Stimulated activated CD4-positive, alpha-beta T cell treated with anti-CD3 and anti-CD28 coated beads, Interleukin-15, amount 100 ng/mL, for 24 hours (primary cell): ENCODE results near the gene TAAR9.
"Not testable (repeated sequence)": the region's sequence is repeated elsewhere in the genome, so short reads cannot be mapped to it uniquely, and the experiment has no call there.

Experiments
- DNase-seq: peaks from one replicate; pipeline ENCODE4 v3.0.0-alpha.2; 2020

The TAAR9 gene

DNA sequence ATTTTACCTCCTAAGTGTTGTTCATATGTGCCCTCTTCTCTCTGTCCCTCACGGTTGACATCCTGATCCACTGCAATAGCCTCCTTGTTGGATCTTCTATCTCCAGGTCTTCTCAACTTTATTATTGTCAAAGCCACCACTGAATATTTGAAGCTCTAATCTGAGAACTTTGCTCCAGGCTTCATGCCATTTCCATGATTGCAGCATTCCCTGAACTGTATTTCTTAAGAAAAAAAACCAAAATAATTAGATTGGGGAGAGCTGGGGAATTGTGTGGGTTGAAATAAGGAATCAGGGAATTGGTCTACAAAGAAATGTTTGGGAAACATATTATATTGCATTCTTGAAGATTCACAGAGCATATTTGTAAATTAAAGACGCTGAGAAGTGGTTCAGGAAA, 22.7 kb upstream of the TAAR9 start:
- no peak for DNase-seq

DNA sequence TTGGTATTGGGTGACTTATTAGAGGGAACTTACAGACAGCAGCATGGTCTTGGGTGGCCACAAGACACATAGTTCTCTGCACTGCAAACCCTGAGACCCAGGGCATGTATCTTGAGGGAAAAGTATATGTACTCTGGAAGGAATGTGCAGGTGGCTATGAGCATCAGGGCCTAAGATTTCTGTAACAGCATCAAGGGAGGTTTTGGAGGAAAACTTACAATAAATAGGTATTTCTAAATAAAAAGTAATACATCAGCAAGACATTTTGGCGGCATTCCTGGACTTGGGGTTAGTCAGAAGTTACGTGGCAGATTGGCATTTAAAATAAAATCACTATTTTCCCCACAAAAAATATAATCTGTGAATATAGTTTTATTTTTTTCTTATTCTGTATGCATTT, 17.1 kb upstream of the TAAR9 start:
- no peak for DNase-seq

DNA sequence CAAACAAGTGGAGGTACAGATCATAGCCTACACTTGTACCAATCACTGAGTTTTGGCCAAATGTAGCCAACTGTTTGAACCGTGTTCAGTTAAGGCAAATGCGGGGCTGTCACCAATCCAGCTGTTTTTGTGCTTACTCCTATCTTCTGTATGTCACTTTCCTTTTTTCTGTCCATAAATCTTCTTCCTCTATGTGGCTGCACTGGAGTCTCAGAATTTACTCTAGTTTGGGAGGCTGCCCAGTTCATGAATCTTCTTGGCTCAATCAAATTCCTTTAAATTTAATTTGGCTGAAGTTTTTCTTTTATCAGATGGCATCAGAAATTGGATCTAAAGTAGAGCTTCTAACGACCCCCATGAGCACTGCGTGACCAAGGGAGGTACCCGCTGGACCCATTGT, 13.4 kb upstream of the TAAR9 start:
- no peak for DNase-seq

GRCh38 chr6:132525866-132526265, 12.2 kb upstream of the TAAR9 start:
- DNase-seq: no peak

- DNase-seq: no peak
Measured at GRCh38 chr6:132526461-132526860, 11.6 kb upstream of the TAAR9 start.

DNA sequence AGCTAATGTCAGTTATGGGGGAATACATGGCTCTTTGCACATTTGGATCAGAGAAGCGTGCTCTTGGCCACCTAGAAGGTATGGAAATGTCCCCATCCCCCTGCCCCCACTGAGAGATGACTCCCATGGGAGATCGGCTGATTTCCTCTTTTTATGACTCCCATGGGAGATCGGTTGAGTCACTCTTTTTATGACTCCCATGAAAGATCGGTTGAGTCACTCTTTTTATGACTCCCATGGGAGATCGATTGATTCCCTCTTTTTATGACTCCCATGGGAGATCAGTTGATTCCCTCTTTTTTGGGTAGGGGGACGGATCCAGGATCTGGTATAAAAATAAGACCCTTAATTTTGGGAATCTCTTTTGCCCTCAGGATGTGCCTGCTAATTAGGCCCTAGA, 10.3 kb upstream of the TAAR9 start:
- no peak for DNase-seq

GRCh38 chr6:132530293-132530974, 7.6 kb upstream of the TAAR9 start:
- peak; percentile 77 for DNase-seq

GRCh38 chr6:132534546-132534945, 3.5 kb upstream of the TAAR9 start:
- not testable (repeated sequence) for DNase-seq

DNA sequence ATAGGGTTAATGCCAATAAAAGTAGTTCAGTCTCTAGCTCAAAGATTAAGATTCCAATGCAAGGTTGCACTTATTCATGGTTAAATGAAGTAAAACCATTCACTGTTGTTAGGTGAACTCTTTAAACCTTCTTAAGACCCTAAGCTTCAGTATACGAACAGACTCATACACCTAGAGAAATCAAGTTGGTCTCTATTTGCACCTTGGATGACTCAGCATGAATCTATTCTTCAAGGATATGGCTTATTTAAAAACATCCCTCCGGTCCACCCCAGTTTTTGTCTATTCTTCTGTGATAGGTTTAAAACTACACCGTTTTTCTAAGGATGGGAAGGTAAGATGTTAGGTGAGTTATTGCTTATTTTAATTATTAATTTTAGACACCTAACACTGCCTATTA, 932 bp upstream of the TAAR9 start:
- DNase-seq: no peak

DNA sequence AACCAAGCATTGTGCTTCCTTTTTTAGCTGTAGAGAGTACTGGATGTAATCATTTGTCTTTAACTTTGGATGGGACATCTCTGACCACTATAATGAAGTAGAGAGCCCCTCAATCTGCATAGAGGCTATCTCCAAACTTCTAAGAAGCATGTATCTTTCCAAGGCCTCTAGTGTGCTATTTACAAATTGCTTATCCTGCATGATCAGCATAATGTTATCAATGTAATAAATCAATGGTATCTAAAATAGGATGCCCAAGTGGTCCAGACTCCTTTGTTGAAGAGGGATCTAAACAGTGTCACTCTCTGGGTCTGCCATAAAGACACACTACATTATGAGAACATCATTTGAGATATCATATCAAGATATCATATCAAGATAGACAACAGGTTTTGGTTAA, 6.7 kb downstream of the TAAR9 start:
- DNase-seq: no peak

DNA sequence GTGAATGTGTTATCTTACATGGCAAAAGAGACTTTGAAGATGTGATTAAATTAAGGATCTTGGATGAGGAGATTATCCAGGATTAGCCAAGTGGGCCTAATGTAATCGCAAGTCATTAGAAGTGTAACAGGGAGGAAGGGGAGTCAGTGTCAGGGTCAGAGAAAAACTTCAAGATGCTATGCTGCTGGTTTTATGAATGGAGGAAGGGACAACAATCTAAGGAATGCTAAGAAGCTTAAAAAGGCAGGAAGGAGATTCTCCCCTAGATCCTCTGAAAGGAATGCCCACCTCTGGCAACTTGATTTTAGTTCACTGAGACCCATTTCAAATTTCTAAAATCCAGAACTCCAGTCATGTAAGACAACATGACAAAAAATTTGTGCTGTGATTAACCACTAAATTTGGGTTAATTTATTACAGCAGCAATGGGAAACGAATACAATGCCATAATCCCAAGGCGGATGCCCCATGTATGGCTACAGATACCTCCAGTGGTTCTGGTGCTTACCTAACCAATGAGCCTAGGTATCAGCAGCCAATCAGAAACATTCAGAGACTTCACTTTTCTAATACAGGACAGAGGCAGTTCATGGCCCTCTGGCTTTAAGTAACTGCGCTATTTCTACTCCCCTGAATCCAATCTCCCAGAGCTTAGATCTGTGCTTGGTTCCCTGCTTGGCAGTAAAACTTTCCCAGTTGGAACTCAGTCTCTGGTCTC, 10.8 kb downstream of the TAAR9 start:
- DNase-seq: no peak

GRCh38 chr6:132551214-132551613, 13.1 kb downstream of the TAAR9 start:
- no peak for DNase-seq

DNA sequence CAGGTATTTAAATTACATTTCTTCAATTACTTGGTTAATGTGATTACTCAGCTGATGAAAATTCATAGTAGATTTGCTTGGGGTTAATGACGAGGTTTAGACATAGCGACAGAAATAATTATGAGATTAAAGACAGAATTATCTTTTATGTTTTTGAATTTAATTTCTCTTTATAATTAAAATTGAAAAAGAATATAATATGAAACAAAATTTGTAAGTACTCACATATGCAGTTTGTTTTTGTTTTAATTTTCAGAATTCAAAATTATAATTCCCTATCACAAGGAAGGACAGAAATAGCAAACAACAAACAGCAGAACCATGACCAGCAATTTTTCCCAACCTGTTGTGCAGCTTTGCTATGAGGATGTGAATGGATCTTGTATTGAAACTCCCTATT, 14.3 kb downstream of the TAAR9 start, which contains the start of gene TAAR8:
TAAR8 (plus strand) TSS at position 301 of the 400 bp plus-strand sequence; CDS start at position 322, 21 bp downstream.
- no peak for DNase-seq

DNA sequence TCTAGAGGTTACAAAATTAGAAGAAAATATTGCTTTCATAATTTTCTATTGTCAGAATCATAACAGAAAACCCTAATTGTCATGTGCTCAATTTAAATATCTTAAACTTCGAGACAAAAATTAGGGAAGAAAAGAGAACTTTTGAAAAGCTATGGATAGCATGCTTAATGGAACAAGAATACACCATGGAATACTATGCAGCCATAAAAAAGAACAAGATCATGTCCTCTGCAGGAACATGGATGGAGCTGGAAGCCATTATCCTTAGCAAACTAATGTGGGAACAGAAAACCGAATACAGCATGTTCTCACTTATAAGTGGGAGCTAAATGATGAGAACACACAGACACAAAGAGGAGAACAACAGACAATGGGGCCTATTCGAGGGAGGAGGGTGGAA, 22.0 kb downstream of the TAAR9 start:
- not testable (repeated sequence) for DNase-seq

DNA sequence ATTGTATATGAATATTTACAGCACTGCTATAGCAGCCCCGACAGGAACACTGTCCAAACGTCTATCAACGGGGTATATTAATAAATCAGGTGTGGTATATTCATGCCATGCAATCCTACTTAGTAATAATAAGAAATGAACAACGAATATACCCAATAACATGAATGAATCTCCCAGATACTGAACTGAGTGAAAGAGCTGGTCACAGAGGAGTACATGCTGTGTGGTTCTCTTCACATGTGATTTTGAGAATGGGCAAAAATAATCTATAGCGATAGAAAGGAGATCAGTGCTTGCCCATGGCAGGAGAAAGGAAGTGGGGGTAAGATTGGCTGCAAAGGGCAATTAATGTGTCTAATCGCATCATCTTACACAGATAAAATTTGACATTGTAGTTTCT, 28.3 kb downstream of the TAAR9 start:
- no peak for DNase-seq

- no peak for DNase-seq
Measured at GRCh38 chr6:132567566-132567965, 29.5 kb downstream of the TAAR9 start.

GRCh38 chr6:132568611-132569010, 30.5 kb downstream of the TAAR9 start:
- no peak for DNase-seq

- no peak for DNase-seq
Measured at GRCh38 chr6:132569170-132569569, 31.1 kb downstream of the TAAR9 start.

DNA sequence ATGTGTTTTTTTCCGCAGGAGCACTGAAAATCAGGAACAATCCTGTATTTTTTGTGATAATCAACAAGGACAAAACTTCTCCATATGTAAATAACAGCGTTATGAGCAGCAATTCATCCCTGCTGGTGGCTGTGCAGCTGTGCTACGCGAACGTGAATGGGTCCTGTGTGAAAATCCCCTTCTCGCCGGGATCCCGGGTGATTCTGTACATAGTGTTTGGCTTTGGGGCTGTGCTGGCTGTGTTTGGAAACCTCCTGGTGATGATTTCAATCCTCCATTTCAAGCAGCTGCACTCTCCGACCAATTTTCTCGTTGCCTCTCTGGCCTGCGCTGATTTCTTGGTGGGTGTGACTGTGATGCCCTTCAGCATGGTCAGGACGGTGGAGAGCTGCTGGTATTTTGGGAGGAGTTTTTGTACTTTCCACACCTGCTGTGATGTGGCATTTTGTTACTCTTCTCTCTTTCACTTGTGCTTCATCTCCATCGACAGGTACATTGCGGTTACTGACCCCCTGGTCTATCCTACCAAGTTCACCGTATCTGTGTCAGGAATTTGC, 32.2 kb downstream of the TAAR9 start, which contains the start of gene TAAR6:
TAAR6 (plus strand) TSS at position 102 of the 557 bp plus-strand sequence; CDS start at position 102, 0 bp downstream.
- no peak for DNase-seq

- DNase-seq: no peak
Measured at GRCh38 chr6:132571774-132572173, 33.7 kb downstream of the TAAR9 start.

GRCh38 chr6:132584698-132585097, 46.6 kb downstream of the TAAR9 start:
- DNase-seq: no peak

GRCh38 chr6:132587424-132587823, 49.3 kb downstream of the TAAR9 start:
- DNase-seq: no peak
